Chondrocyte (in vitro differentiated cells): Measurements from ENCODE around the gene VSX1. TPM values are rescaled to one million over a fixed set of nuclear protein-coding genes. Genes with fewer than 3 reads are reported as not detected.

ENCODE experiments used
- DNase-seq: peaks from one replicate; pipeline ENCODE4 v3.0.0; 2021; ENCODE audit warnings: mixed read lengths, low spot score
- H3K27ac Mint-ChIP-seq: one replicate; pipeline ENCODE4 v1.8.0; 2021; ENCODE audit warnings: mild to moderate bottlenecking, moderate library complexity, mixed read lengths; ENCODE audit not compliant: unreplicated experiment
- H3K27me3 Mint-ChIP-seq: 2 replicates; pipeline ENCODE4 v1.8.0; 2021; ENCODE audit warnings: low read depth, mixed read lengths
- H3K36me3 Mint-ChIP-seq: 2 replicates; pipeline ENCODE4 v1.8.0; 2021; ENCODE audit warnings: low read depth, mixed read lengths
- H3K4me1 Mint-ChIP-seq: 2 replicates; pipeline ENCODE4 v1.8.0; 2021; ENCODE audit warnings: low read depth, mild to moderate bottlenecking, mixed read lengths
- H3K4me3 Mint-ChIP-seq: one replicate; pipeline ENCODE4 v1.8.0; 2021; ENCODE audit warnings: mild to moderate bottlenecking, moderate library complexity, mixed read lengths; ENCODE audit not compliant: unreplicated experiment
- H3K9me3 Mint-ChIP-seq: 2 replicates; pipeline ENCODE4 v1.8.0; 2021; ENCODE audit warnings: low read depth, mixed read lengths
- CTCF ChIP-seq: fragments of 200-600 bp; sonication (generic); IDR thresholded peaks from 2 replicates; pipeline ENCODE4 v1.5.0; 2021; ENCODE audit warnings: antibody characterized with exemption, mild to moderate bottlenecking, moderate library complexity
- total RNA-seq: library from RNA; stranded (reverse); gene quantifications from 3 replicates; pipeline ENCODE4 v1.2.1, GENCODE V29; 2021

The VSX1 gene
- total RNA-seq, 1 donor from 2014 or later: not detected

GRCh38 chr20:25051386-25052155 lies 30.4 kb downstream of the VSX1 start:
- Mint-ChIP-seq H3K4me3 (no peak overlapping the region), H3K36me3 (no peaks in the 10 kb centered on the region), H3K27ac (peak overlapping the region; percentile 45), H3K4me1 (peaks cover 40% of the 10 kb centered on the region), H3K27me3 (peaks cover 10% of the 10 kb centered on the region), H3K9me3 (no peaks in the 10 kb centered on the region)
- DNase-seq: no peak
- TF ChIP-seq CTCF: no peak

GRCh38 chr20:25050501-25051350 lies 31.2 kb downstream of the VSX1 start:
- Mint-ChIP-seq H3K27me3 (peaks cover 10% of the 10 kb centered on the region), H3K27ac (no peak overlapping the region), H3K9me3 (no peaks in the 10 kb centered on the region), H3K4me3 (no peak overlapping the region), H3K36me3 (peaks cover 1% of the 10 kb centered on the region), H3K4me1 (peaks cover 32% of the 10 kb centered on the region)
- no peak for DNase-seq
- no peak for TF ChIP-seq CTCF

GRCh38 chr20:25050082-25050481 lies 31.9 kb downstream of the VSX1 start:
- no peak for TF ChIP-seq CTCF
- no peak overlapping the region for H3K27ac Mint-ChIP-seq
- peaks cover 29% of the 10 kb centered on the region for H3K4me1 Mint-ChIP-seq
- H3K36me3 Mint-ChIP-seq: peaks cover 1% of the 10 kb centered on the region
- H3K9me3 Mint-ChIP-seq: no peaks in the 10 kb centered on the region
- H3K4me3 Mint-ChIP-seq: no peak overlapping the region
- DNase-seq: no peak
- H3K27me3 Mint-ChIP-seq: peaks cover 10% of the 10 kb centered on the region

- H3K4me3 Mint-ChIP-seq: no peak overlapping the region
- no peak for TF ChIP-seq CTCF
- H3K36me3 Mint-ChIP-seq: peaks cover 1% of the 10 kb centered on the region
- DNase-seq: no peak
- H3K27ac Mint-ChIP-seq: no peak overlapping the region
- H3K27me3 Mint-ChIP-seq: peaks cover 10% of the 10 kb centered on the region
- H3K9me3 Mint-ChIP-seq: no peaks in the 10 kb centered on the region
- H3K4me1 Mint-ChIP-seq: peaks cover 24% of the 10 kb centered on the region
Observed at GRCh38 chr20:25049261-25050060, 32.5 kb downstream of the VSX1 start.

GRCh38 chr20:25048519-25048952 lies 33.4 kb downstream of the VSX1 start:
- H3K27me3 Mint-ChIP-seq: peaks cover 10% of the 10 kb centered on the region
- H3K4me3 Mint-ChIP-seq: no peak overlapping the region
- peak; percentile 53 for DNase-seq
- peaks cover 1% of the 10 kb centered on the region for H3K36me3 Mint-ChIP-seq
- no peak overlapping the region for H3K27ac Mint-ChIP-seq
- TF ChIP-seq CTCF: no peak
- H3K4me1 Mint-ChIP-seq: peaks cover 18% of the 10 kb centered on the region
- H3K9me3 Mint-ChIP-seq: no peaks in the 10 kb centered on the region
